Stimulated activated CD4-positive, alpha-beta T cell treated with anti-CD3 and anti-CD28 coated beads, TNF-alpha, amount 100 ng/mL, for 24 hours (primary cell): ENCODE results near the gene TSPAN31.

Experiments used
- DNase-seq, 3 experiments: peaks; one replicate each; pipeline ENCODE4 v3.0.0-alpha.2; 2020; ENCODE audit warnings: low read depth in 3 of 3

Gene TSPAN31

GRCh38 chr12:57752668-57753000 lies 7.8 kb downstream of the TSPAN31 start:
- DNase-seq = no peak

GRCh38 chr12:57753756-57754337 lies 9.0 kb downstream of the TSPAN31 start:
- no peak for DNase-seq

DNA sequence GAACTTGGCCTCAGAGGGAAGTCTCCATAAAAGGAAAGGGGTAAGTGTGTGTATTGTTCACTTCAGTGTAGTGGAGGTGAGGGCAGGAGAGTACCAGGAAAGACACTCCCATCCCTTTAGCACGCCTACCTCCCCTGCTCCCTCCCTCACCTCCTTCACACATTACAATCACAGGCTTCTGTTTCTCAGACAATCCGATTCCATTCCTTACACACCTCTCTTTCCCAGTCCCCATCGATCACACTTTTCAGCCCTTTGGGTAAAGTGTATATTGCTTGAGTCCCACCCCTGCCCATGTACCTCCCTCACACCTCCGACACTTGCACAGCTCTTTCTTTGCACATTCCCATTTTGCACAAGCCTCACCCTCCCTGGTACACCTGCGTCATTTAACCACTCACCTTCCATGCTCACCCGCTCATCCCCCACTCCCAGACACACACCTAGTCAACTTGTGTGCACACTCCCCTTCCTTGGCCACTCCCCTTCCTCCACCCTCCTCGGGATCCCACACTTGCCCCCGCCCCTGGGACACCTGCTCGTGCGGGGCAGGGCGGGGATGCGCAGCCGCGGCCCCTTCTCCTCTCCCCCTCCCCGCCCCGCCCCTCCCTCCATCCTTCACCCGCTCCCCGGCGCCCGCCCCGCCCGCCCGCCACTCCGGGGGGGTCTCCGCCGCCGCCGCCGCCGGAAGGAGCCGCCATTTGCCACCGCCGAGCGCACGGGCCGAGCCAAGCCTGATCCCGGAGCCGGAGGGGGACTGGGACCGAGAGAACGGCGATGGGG lies 9.8 kb downstream of the TSPAN31 start, which contains the start of gene MARCHF9:
Gene MARCHF9 (plus strand): TSS at position 693 of the 783 bp plus-strand sequence. CDS start 426 bp downstream, outside the sequence.
- peak in 2 of 3 experiments; percentile 68 to 90 for DNase-seq

- DNase-seq = no peak
Observed at GRCh38 chr12:57755194-57755453, 10.3 kb downstream of the TSPAN31 start.

DNA sequence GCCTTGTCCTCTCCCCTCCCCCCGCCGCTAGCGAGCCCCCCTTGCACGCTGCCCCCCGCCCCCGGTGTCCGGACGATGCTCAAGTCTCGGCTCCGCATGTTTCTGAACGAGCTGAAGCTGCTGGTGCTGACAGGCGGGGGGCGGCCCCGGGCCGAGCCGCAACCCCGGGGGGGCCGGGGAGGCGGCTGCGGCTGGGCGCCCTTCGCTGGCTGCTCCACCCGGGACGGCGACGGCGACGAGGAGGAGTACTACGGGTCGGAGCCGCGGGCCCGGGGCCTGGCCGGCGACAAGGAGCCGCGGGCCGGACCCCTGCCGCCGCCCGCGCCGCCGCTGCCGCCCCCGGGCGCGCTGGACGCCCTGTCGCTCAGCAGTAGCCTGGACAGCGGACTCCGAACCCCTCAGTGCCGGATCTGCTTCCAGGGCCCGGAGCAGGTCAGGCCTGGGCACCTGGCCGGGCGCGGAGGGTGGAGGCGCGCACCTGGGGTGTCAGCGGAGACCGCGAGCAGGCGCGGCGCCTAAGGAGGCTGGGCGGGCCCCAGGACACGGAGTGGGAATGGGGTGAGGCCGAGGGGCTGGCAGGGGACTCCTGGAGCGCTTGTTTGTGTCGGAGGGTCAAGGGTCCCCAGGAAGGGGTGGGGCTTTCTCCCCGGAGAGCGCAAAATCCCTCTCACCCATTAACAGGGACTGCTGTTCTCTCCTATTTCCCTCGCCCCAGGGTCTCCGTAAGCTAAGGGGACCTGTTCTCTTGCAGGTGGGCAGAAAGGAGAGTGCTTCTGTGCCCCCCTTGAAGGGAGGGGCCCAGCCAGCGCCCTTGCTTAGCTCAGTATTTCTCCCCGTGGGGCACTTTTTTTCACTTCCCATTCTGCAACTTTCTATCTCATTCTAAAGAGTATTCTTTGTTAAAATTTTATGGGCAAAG lies 10.9 kb downstream of the TSPAN31 start:
- DNase-seq = no peak

GRCh38 chr12:57756406-57757341 lies 11.8 kb downstream of the TSPAN31 start:
- peak in 1 of 3 experiments; percentile 73 for DNase-seq

- DNase-seq = no peak
Observed at GRCh38 chr12:57757771-57758170, 12.9 kb downstream of the TSPAN31 start.

DNA sequence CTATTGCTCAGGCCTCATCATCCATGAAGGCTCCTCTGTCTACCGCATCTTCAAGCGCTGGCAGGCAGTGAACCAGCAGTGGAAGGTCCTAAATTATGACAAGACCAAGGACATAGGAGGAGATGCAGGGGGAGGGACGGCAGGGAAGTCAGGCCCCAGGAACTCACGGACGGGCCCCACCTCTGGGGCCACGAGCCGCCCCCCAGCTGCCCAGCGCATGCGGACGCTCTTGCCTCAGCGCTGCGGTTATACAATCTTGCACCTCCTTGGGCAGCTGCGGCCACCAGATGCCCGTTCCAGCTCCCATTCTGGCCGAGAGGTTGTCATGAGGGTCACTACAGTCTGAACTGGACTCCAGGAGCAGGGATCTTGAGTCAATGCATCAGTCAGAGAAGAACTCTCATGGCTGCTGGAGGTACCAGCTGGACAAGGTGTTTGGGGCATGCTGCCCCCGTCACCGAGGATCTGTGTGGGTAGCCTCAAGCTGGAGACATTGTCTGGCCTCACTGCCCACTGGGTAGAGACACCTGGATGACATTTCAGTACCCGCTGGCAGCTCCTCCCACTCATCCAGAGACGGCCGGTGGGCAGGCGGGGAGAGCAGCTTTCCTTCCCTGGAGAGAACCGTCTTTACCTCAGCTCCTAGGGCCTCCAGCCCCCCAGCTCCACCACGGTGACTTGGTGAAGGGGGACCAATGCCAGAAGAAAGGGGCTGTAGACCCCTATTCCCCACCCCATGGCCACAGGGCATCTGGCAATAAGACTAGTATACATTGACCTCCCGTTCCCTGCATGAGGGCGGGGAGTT lies 13.9 kb downstream of the TSPAN31 start:
- DNase-seq = no peak

- DNase-seq = no peak
Observed at GRCh38 chr12:57759360-57759980, 14.6 kb downstream of the TSPAN31 start.

DNA sequence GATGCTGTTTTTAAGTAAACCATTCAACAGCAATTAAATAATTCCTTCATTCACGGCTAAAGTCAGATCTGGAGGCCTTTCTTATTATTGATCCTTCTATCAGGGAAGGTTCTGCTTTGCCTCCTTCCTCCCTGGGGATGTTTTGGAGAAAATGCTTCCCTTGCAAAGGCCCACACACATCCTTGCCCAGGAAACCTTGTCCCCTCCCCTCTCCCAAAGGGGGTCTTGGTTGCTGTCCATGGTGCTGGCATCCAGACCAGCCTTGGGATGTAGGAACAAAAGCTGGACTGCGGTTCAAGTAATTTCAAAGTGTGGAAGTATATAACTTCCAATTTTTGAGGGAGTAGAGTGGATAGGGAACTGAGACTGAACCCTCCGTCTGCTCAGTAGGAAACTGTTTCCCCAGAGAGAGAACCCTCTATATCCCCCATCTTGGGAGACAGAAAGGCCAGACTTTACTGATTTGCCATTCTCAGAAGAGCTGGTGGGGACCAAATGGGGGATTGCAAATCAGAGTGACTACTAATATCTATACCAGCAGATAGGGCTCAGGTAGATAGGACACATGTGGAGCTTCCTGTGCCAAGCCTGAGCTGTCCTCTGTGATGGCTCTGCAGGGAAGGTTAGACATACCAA lies 15.6 kb downstream of the TSPAN31 start:
- DNase-seq = no peak

GRCh38 chr12:57761391-57761998 lies 16.7 kb downstream of the TSPAN31 start:
- DNase-seq = no peak

- DNase-seq = no peak
Observed at GRCh38 chr12:57762463-57762862, 17.6 kb downstream of the TSPAN31 start.

- no peak for DNase-seq
Observed at GRCh38 chr12:57763881-57764661, 19.2 kb downstream of the TSPAN31 start.

- no peak for DNase-seq
Observed at GRCh38 chr12:57764662-57765002, 19.8 kb downstream of the TSPAN31 start.

- peak in 1 of 3 experiments; percentile 68 for DNase-seq
Observed at GRCh38 chr12:57765003-57765697, 20.3 kb downstream of the TSPAN31 start.

GRCh38 chr12:57765698-57766463 lies 21.0 kb downstream of the TSPAN31 start:
- no peak for DNase-seq
